ENCODE data around the gene PTPRN2. TPM values are rescaled to one million over a fixed set of nuclear protein-coding genes. Genes with fewer than 3 reads are reported as not detected.

The PTPRN2 gene
- polyA plus RNA-seq, 2 donors, result 0.37 to 0.40 TPM

DNA sequence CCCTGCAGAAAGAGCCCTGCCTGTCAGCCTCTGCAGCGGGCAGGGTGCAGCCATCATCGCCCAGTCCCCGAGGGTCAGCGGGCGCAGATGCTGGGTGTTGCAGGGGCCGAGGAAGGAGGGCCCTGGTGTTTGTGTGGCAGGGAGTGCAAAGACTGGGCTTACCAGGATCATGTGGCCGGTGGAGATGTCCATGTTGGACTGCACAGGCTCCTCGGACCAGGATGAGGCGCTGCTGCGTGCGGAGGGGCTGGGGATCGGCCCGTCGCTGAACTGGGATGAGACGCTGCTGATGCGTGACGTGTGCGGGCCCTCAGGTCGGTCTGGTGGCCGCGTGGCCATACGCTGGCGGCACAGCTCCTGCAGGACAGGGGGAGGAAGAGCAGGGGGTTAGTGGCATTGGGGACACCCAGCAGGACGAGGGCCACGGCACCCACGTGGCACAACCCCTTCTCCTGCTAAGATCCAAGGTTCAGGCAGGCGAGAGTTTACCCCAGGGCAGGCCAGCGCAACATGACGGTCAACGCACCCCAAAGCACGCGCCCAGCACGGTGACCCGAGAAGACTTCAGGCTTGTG, 931.3 kb downstream of the PTPRN2 start:
- Histone ChIP-seq H3K4me1 (ENCODE audit: control insufficient read depth in 2 of 2, insufficient read depth in 2 of 2, low read length in 1 of 2) (no peaks in the 10 kb centered on the region), H3K27me3 (ENCODE audit: control insufficient read depth in 1 of 2, insufficient read depth in 2 of 2, low read length in 2 of 2) (no peaks in the 10 kb centered on the region), H3K27ac (ENCODE audit: low read depth in 2 of 2, low read length in 1 of 2) (no peak overlapping the region), H3K36me3 (ENCODE audit: control insufficient read depth in 2 of 2, insufficient read depth in 2 of 2, low read length in 1 of 2) (no peaks in the 10 kb centered on the region), H3K4me3 (ENCODE audit: low read depth in 1 of 2, low read length in 2 of 2) (no peak overlapping the region), H3K9me3 (ENCODE audit: control insufficient read depth in 2 of 2, insufficient read depth in 1 of 2, low read depth in 1 of 2, low read length in 1 of 2) (no peaks in the 10 kb centered on the region)
- 95% methylated on average over 32 to 34 of the region's 34 CpGs for WGBS, 2 donors

GRCh38 chr7:157654350-157654749, 933.3 kb downstream of the PTPRN2 start:
- Histone ChIP-seq H3K9me3 (ENCODE audit: control insufficient read depth in 2 of 2, insufficient read depth in 1 of 2, low read depth in 1 of 2, low read length in 1 of 2) (no peaks in the 10 kb centered on the region), H3K27me3 (ENCODE audit: control insufficient read depth in 1 of 2, insufficient read depth in 2 of 2, low read length in 2 of 2) (no peaks in the 10 kb centered on the region), H3K27ac (ENCODE audit: low read depth in 2 of 2, low read length in 1 of 2) (no peak overlapping the region), H3K4me3 (ENCODE audit: low read depth in 1 of 2, low read length in 2 of 2) (no peak overlapping the region), H3K36me3 (ENCODE audit: control insufficient read depth in 2 of 2, insufficient read depth in 2 of 2, low read length in 1 of 2) (no peaks in the 10 kb centered on the region), H3K4me1 (ENCODE audit: control insufficient read depth in 2 of 2, insufficient read depth in 2 of 2, low read length in 1 of 2) (no peaks in the 10 kb centered on the region)
- 86 to 87% methylated on average over 14 of the region's 14 CpGs for WGBS, 2 donors

DNA sequence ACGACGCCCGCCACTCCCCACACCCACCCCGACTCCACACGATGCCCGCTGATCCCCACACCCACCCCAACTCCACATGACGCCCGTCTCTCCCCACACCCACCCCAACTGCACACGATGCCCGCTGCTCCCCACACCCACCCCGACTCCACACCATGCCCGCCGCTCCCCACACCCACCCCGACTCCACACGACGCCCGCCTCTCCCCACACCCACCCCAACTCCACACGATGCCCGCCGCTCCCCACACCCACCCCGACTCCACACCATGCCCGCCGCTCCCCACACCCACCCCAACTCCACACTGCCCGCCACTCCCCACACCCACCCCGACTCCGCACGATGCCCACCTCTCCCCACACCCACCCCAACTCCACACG, 933.8 kb downstream of the PTPRN2 start:
- Histone ChIP-seq H3K9me3 (ENCODE audit: control insufficient read depth in 2 of 2, insufficient read depth in 1 of 2, low read depth in 1 of 2, low read length in 1 of 2) (no peaks in the 10 kb centered on the region), H3K36me3 (ENCODE audit: control insufficient read depth in 2 of 2, insufficient read depth in 2 of 2, low read length in 1 of 2) (no peaks in the 10 kb centered on the region), H3K27me3 (ENCODE audit: control insufficient read depth in 1 of 2, insufficient read depth in 2 of 2, low read length in 2 of 2) (no peaks in the 10 kb centered on the region), H3K4me1 (ENCODE audit: control insufficient read depth in 2 of 2, insufficient read depth in 2 of 2, low read length in 1 of 2) (no peaks in the 10 kb centered on the region), H3K27ac (ENCODE audit: low read depth in 2 of 2, low read length in 1 of 2) (no peak overlapping the region), H3K4me3 (ENCODE audit: low read depth in 1 of 2, low read length in 2 of 2) (no peak overlapping the region)
- 85 to 90% methylated on average over 10 to 16 of the region's 28 CpGs for WGBS, 2 donors

DNA sequence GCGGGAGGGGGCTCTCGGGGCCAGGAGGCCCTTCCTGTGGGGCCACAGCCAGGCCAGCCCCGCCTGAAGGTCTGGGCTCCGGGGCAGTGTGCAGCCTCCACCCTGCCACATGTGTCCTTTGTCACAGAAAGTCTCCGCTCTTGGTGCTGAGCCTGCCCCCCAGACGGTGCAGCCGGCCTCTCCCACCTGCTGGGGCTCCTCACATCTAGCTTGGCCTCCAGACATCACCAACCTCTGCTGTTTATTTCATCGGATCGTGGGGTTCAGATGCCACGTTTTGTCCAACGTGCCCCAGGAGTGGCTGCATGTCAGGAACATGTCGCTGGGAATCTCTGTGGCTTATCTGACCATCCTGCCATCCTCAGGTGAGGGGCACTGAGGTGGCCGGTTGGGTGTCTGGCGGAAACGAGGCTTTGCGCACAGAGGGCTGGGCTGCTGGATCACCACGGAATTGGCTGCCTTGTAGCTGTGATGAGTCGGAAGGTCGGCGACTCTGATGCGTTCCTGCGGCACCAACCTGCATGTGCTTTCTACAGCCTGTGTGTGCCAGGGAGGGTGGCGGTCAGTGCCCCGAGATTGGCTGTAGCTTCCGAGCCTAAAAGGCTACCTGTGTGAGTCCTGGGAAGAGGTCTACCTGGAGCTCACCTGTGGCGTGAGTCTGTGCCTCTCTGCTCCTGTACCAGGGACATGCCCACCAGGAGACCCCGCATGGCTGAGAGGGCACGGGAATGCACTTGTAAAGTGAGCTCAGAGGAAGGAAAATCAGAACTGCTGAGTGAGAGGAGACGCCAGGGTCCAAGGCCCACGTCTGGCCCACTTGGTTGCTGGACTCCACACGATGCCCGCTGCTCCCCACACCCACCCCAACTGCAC, 934.4 kb downstream of the PTPRN2 start:
- 82 to 83% methylated on average over 30 to 32 of the region's 32 CpGs for WGBS, 2 donors
- no peaks in the 10 kb centered on the region for H3K27me3 ChIP-seq (ENCODE audit: control insufficient read depth in 1 of 2, insufficient read depth in 2 of 2, low read length in 2 of 2)
- no peaks in the 10 kb centered on the region for H3K36me3 ChIP-seq (ENCODE audit: control insufficient read depth in 2 of 2, insufficient read depth in 2 of 2, low read length in 1 of 2)
- H3K4me1 ChIP-seq (ENCODE audit: control insufficient read depth in 2 of 2, insufficient read depth in 2 of 2, low read length in 1 of 2), result no peaks in the 10 kb centered on the region
- no peaks in the 10 kb centered on the region for H3K9me3 ChIP-seq (ENCODE audit: control insufficient read depth in 2 of 2, insufficient read depth in 1 of 2, low read depth in 1 of 2, low read length in 1 of 2)
- H3K4me3 ChIP-seq (ENCODE audit: low read depth in 1 of 2, low read length in 2 of 2), result no peak overlapping the region
- no peak overlapping the region for H3K27ac ChIP-seq (ENCODE audit: low read depth in 2 of 2, low read length in 1 of 2)

DNA sequence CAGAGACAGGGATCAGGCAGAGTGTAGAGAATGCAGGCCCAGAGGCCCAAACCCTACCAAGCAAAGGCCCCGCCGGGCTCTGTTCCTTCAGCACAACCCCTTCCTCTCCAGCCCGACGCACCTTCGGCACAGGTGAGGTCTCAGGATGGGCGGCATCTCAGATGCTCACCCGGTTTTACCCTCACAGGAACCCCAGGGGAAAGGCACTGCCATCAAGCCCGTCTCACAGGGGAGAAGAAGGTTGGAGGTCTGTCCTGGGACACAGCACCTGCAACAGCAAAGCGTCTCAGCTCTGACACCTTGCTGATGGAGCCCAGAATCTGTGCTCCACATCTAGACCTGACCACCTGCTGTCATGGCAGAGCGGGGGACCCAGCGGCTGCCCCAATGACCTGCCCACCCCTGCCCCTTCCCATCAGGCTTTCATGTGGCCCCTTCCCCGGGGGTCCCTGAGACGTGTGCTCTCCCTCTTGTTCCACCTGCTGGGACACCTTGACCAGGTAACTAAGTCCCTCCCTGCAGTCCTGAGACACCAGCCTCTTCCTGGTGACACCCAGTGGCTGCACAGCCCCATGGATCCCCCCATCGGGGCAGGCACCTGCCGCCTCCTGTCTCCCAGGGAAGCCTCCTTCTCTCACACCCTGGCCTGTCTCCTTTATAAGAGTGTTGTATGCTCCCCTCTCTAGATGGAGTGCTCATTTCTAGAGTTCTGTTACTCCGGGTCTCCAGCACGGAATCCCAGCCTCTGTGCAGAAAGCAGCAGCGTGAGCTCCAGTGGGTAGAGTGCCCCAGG, 935.3 kb downstream of the PTPRN2 start:
- WGBS, 2 donors, result 87 to 88% methylated on average over 18 of the region's 18 CpGs
- no peak overlapping the region for H3K27ac ChIP-seq (ENCODE audit: low read depth in 2 of 2, low read length in 1 of 2)
- H3K27me3 ChIP-seq (ENCODE audit: control insufficient read depth in 1 of 2, insufficient read depth in 2 of 2, low read length in 2 of 2), result no peaks in the 10 kb centered on the region
- H3K36me3 ChIP-seq (ENCODE audit: control insufficient read depth in 2 of 2, insufficient read depth in 2 of 2, low read length in 1 of 2), result no peaks in the 10 kb centered on the region
- H3K4me1 ChIP-seq (ENCODE audit: control insufficient read depth in 2 of 2, insufficient read depth in 2 of 2, low read length in 1 of 2), result no peaks in the 10 kb centered on the region
- H3K4me3 ChIP-seq (ENCODE audit: low read depth in 1 of 2, low read length in 2 of 2), result no peak overlapping the region
- H3K9me3 ChIP-seq (ENCODE audit: control insufficient read depth in 2 of 2, insufficient read depth in 1 of 2, low read depth in 1 of 2, low read length in 1 of 2), result no peaks in the 10 kb centered on the region

DNA sequence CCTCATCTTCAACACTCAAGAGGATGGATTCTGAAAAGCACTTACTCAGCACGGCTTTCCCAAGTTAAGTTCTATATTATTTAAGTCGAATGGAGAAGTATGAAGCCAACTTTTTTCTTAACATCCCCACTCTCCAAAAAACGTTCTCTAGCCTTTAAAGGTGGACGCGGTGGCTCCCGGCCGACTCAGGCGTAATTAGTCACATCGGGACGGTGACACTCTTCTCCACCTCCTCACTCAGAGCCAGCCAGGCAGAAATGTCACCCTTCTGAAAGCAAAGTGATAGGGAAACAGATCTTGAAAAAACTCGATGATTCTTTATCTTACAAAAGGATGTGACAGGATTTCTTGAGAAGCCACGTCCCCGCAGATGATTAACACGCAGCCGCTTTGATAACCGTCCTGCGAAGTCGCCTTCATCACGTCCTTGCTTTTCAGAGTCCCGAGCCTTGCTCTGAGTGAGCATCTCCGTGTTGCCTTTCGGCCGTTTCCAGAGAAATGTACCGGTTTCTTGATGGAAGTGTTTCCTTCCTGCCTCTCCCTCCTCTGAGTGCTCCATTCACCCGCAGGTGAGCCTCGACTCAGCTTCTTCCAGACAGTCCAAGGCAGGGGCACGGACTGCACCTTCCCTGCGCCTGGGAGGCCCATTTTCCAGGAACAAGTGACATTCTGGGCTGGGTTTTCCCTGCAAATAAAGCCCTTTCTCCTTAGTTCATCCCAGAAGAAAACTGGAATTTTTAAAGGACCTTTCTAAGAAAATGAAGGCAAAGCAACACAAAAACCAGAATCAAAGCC, 936.1 kb downstream of the PTPRN2 start:
- Histone ChIP-seq H3K4me1 (ENCODE audit: control insufficient read depth in 2 of 2, insufficient read depth in 2 of 2, low read length in 1 of 2) (no peaks in the 10 kb centered on the region), H3K36me3 (ENCODE audit: control insufficient read depth in 2 of 2, insufficient read depth in 2 of 2, low read length in 1 of 2) (no peaks in the 10 kb centered on the region), H3K4me3 (ENCODE audit: low read depth in 1 of 2, low read length in 2 of 2) (no peak overlapping the region), H3K27me3 (ENCODE audit: control insufficient read depth in 1 of 2, insufficient read depth in 2 of 2, low read length in 2 of 2) (no peaks in the 10 kb centered on the region), H3K27ac (ENCODE audit: low read depth in 2 of 2, low read length in 1 of 2) (no peak overlapping the region), H3K9me3 (ENCODE audit: control insufficient read depth in 2 of 2, insufficient read depth in 1 of 2, low read depth in 1 of 2, low read length in 1 of 2) (no peaks in the 10 kb centered on the region)
- WGBS, 2 donors, result 82% methylated on average over 28 of the region's 28 CpGs

GRCh38 chr7:157650801-157651200, 936.8 kb downstream of the PTPRN2 start:
- Histone ChIP-seq H3K4me1 (ENCODE audit: control insufficient read depth in 2 of 2, insufficient read depth in 2 of 2, low read length in 1 of 2) (no peaks in the 10 kb centered on the region), H3K36me3 (ENCODE audit: control insufficient read depth in 2 of 2, insufficient read depth in 2 of 2, low read length in 1 of 2) (no peaks in the 10 kb centered on the region), H3K27me3 (ENCODE audit: control insufficient read depth in 1 of 2, insufficient read depth in 2 of 2, low read length in 2 of 2) (no peaks in the 10 kb centered on the region), H3K9me3 (ENCODE audit: control insufficient read depth in 2 of 2, insufficient read depth in 1 of 2, low read depth in 1 of 2, low read length in 1 of 2) (no peaks in the 10 kb centered on the region), H3K4me3 (ENCODE audit: low read depth in 1 of 2, low read length in 2 of 2) (no peak overlapping the region), H3K27ac (ENCODE audit: low read depth in 2 of 2, low read length in 1 of 2) (no peak overlapping the region)
- WGBS, 2 donors, result 92 to 94% methylated on average over 19 of the region's 19 CpGs

DNA sequence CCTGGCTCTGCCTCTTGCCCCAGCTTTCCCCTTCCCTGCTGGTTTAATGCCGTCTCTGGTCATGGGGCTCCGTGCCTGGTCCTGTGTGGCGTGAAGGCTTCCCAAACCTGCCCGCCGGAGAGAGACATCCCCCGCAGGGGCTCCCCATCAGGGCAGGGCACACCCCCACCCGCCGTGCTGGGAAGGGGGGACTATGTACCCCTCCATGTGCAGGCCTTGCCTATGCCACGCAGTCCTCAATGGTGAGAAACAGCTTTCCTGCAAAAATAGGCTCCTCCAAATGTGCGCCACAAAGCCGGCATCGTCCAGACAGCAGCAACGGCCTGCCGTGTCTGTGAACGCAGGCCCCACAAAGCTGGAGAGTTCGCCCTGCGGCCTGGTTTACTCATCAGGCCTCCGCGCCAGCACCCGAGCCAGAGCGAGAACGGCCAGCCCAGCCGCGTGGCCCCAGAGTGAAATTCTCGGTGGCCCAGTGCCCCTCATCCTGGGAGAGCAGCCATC, 937.4 kb downstream of the PTPRN2 start:
- Histone ChIP-seq H3K27me3 (ENCODE audit: control insufficient read depth in 1 of 2, insufficient read depth in 2 of 2, low read length in 2 of 2) (no peaks in the 10 kb centered on the region), H3K9me3 (ENCODE audit: control insufficient read depth in 2 of 2, insufficient read depth in 1 of 2, low read depth in 1 of 2, low read length in 1 of 2) (peaks cover 0 to 2% of the 10 kb centered on the region in 2 donors), H3K36me3 (ENCODE audit: control insufficient read depth in 2 of 2, insufficient read depth in 2 of 2, low read length in 1 of 2) (no peaks in the 10 kb centered on the region), H3K4me3 (ENCODE audit: low read depth in 1 of 2, low read length in 2 of 2) (no peak overlapping the region), H3K27ac (ENCODE audit: low read depth in 2 of 2, low read length in 1 of 2) (no peak overlapping the region), H3K4me1 (ENCODE audit: control insufficient read depth in 2 of 2, insufficient read depth in 2 of 2, low read length in 1 of 2) (no peaks in the 10 kb centered on the region)
- 92 to 93% methylated on average over 25 of the region's 25 CpGs for WGBS, 2 donors

GRCh38 chr7:157646551-157646950, 941.1 kb downstream of the PTPRN2 start:
- H3K27me3 ChIP-seq (ENCODE audit: control insufficient read depth in 1 of 2, insufficient read depth in 2 of 2, low read length in 2 of 2), result no peaks in the 10 kb centered on the region
- no peak overlapping the region for H3K27ac ChIP-seq (ENCODE audit: low read depth in 2 of 2, low read length in 1 of 2)
- H3K4me3 ChIP-seq (ENCODE audit: low read depth in 1 of 2, low read length in 2 of 2), result no peak overlapping the region
- WGBS, 2 donors, result 94 to 95% methylated on average over 11 to 13 of the region's 13 CpGs
- H3K36me3 ChIP-seq (ENCODE audit: control insufficient read depth in 2 of 2, insufficient read depth in 2 of 2, low read length in 1 of 2), result no peaks in the 10 kb centered on the region
- H3K4me1 ChIP-seq (ENCODE audit: control insufficient read depth in 2 of 2, insufficient read depth in 2 of 2, low read length in 1 of 2), result no peaks in the 10 kb centered on the region
- peaks cover 0 to 4% of the 10 kb centered on the region in 2 donors for H3K9me3 ChIP-seq (ENCODE audit: control insufficient read depth in 2 of 2, insufficient read depth in 1 of 2, low read depth in 1 of 2, low read length in 1 of 2)
